Tibial nerve (tissue), 4 donors: ENCODE data around the gene HYOU1. TPM values are rescaled to one million over a fixed set of nuclear protein-coding genes. Genes with fewer than 3 reads are reported as not detected.
A peak's percentile ranks its signal among the peaks of the same experiment; 100 is the strongest.
"Not testable (repeated sequence)": the region's sequence is repeated elsewhere in the genome, so short reads cannot be mapped to it uniquely, and the experiment has no call there.

ENCODE experiments used
- DNase-seq, 2 donors: peaks; one replicate each; pipeline ENCODE4 v3.0.0-alpha.2; 2019; ENCODE audit warnings: low spot score in 2 of 2
- H3K27ac ChIP-seq, 4 donors: fragments of 200-600 bp; sonication (generic) in 3 of 4; one replicate each; pipeline ENCODE4 v1.5.1; 2017 to 2019; ENCODE audit warnings: mild to moderate bottlenecking in 1 of 4
- H3K27me3 ChIP-seq, 2 donors: fragments of 200-600 bp; sonication (generic) in 1 of 2; one replicate each; pipeline versions ENCODE4 v1.5.1 to v1.6.0; 2017 to 2019
- H3K36me3 ChIP-seq, 3 donors: fragments of 200-600 bp; sonication (generic); one replicate each; pipeline ENCODE4 v1.5.1; 2018 to 2019
- H3K4me1 ChIP-seq, 4 donors: fragments of 200-600 bp; sonication (generic) in 3 of 4; one replicate each; pipeline ENCODE4 v1.5.1; 2017 to 2019
- H3K4me3 ChIP-seq, 4 donors: fragments of 200-600 bp; sonication (generic) in 3 of 4; one replicate each; pipeline ENCODE4 v1.5.1; 2017 to 2019; ENCODE audit warnings: mild to moderate bottlenecking in 1 of 4, moderate library complexity in 1 of 4
- H3K9me3 ChIP-seq, 4 donors: fragments of 200-600 bp; sonication (generic) in 3 of 4; one replicate each; pipeline ENCODE4 v1.5.1; 2017 to 2019
- CTCF ChIP-seq, 5 experiments: fragments of 200-600 bp in 3 of 5; fragments of 450-650 bp in 2 of 5; sonication (generic) in 3 of 5; IDR thresholded peaks; one replicate each; pipeline ENCODE4 v1.5.1; 2016 to 2019; ENCODE audit warnings: antibody characterized with exemption in 5 of 5, mild to moderate bottlenecking in 3 of 5, moderate library complexity in 2 of 5
- EP300 ChIP-seq, 2 donors: sonication (generic); formaldehyde crosslinking; IDR thresholded peaks; one replicate each; pipeline ENCODE4 v1.6.1; 2017; ENCODE audit warnings: antibody characterized with exemption in 2 of 2, mild to moderate bottlenecking in 1 of 2
- POLR2A ChIP-seq, 2 donors: fragments of 450-650 bp; IDR thresholded peaks; one replicate each; pipeline ENCODE4 v1.6.1; 2017; ENCODE audit warnings: antibody characterized with exemption in 2 of 2, mild to moderate bottlenecking in 2 of 2, moderate library complexity in 2 of 2
- WGBS, 2 donors: methylation state at CpG; one replicate each; pipeline ENCODE4 v1.1.5; 2018; 5-methylcytosine and 5-hydroxymethylcytosine counted together
- total RNA-seq, 4 donors: library from RNA; depleted of rRNA; stranded (reverse); fragments of >200 nt; gene quantifications; one replicate each; pipeline ENCODE4 v1.1.0, GENCODE V29; 2016

Gene HYOU1
- total RNA-seq, 4 donors from 2014 or later, result 78.1 to 102 (median 91.3) TPM

GRCh38 chr11:119019996-119020395 is 37.0 kb downstream of the HYOU1 start:
- H3K27ac ChIP-seq, result peak overlapping the region in 2 of 4 donors; percentile 97
- H3K4me3 ChIP-seq, result peak overlapping the region in 3 of 4 donors; percentile 89 to 100 (median 98)
- H3K9me3 ChIP-seq, result no peaks in the 10 kb centered on the region
- 40 to 54% methylated on average over 2 of the region's 2 CpGs for WGBS, 2 donors
- H3K36me3 ChIP-seq, result peaks cover 0 to 63% (median 25%) of the 10 kb centered on the region in 3 donors
- TF ChIP-seq EP300 (IDR thresholded peaks at IDR 0.05), result no peak
- H3K4me1 ChIP-seq, result peaks cover 0 to 58% (median 32%) of the 10 kb centered on the region in 4 donors
- H3K27me3 ChIP-seq, result no peaks in the 10 kb centered on the region
- DNase-seq, result no peak

GRCh38 chr11:119018074-119018938 is 38.7 kb downstream of the HYOU1 start, which contains the start of the genes RPS25 and TRAPPC4:
Gene RPS25, minus strand, starts transcription at chr11:119018343. Its CDS starts 59 bp downstream, at chr11:119018284.
Gene TRAPPC4, plus strand, starts transcription at chr11:119018766. Its CDS starts 30 bp downstream, at chr11:119018796.
- TF ChIP-seq POLR2A (IDR thresholded peaks at IDR 0.05) (peak; percentile 31 to 64), CTCF (IDR thresholded peaks at IDR 0.05) (peak in 2 of 5 experiments; percentile 20 to 49), EP300 (IDR thresholded peaks at IDR 0.05) (peak; percentile 79 to 95)
- Histone ChIP-seq H3K4me3 (peak within 1 kb of the TSS; percentile 76 to 100 (median 94)), H3K9me3 (no peaks in the 10 kb centered on the region), H3K4me1 (peaks cover 0 to 54% (median 29%) of the 10 kb centered on the region in 4 donors), H3K27me3 (no peaks in the 10 kb centered on the region), H3K27ac (peak within 1 kb of the TSS; percentile 85 to 97 (median 94)), H3K36me3 (peaks cover 5 to 61% (median 38%) of the 10 kb centered on the region in 3 donors)
- peak; percentile 90 to 92 for DNase-seq
- 0% methylated on average over 58 to 62 of the region's 63 CpGs for WGBS, 2 donors

- DNase-seq, H3K27me3 ChIP-seq, H3K9me3 ChIP-seq: not testable (repeated sequence)
- peak overlapping the region; percentile 76 to 100 (median 94) for H3K4me3 ChIP-seq
- peaks cover 0 to 54% (median 29%) of the 10 kb centered on the region in 4 donors for H3K4me1 ChIP-seq
- peaks cover 5 to 61% (median 39%) of the 10 kb centered on the region in 3 donors for H3K36me3 ChIP-seq
- peak overlapping the region; percentile 85 to 97 (median 94) for H3K27ac ChIP-seq
- 3 to 4% methylated on average over 10 of the region's 10 CpGs for WGBS, 2 donors
Observed at GRCh38 chr11:119017377-119017776, 39.6 kb downstream of the HYOU1 start.

- no peak for TF ChIP-seq POLR2A (IDR thresholded peaks at IDR 0.05)
- no peak for TF ChIP-seq EP300 (IDR thresholded peaks at IDR 0.05)
- no peak for TF ChIP-seq CTCF (IDR thresholded peaks at IDR 0.05)
- WGBS, 2 donors, result 74 to 77% methylated on average over 14 of the region's 14 CpGs
- Histone ChIP-seq H3K4me3 (no peak overlapping the region), H3K36me3 (peaks cover 5 to 61% (median 40%) of the 10 kb centered on the region in 3 donors), H3K27ac (peak overlapping the region in 2 of 4 donors; percentile 97), H3K9me3 (no peaks in the 10 kb centered on the region), H3K27me3 (no peaks in the 10 kb centered on the region), H3K4me1 (peaks cover 0 to 48% (median 28%) of the 10 kb centered on the region in 4 donors)
- DNase-seq, result no peak
Observed at GRCh38 chr11:119016216-119017009, 40.6 kb downstream of the HYOU1 start.

GRCh38 chr11:119015054-119015611 is 41.9 kb downstream of the HYOU1 start:
- Histone ChIP-seq H3K27me3 (no peaks in the 10 kb centered on the region), H3K9me3 (no peaks in the 10 kb centered on the region), H3K4me1 (peaks cover 0 to 35% (median 20%) of the 10 kb centered on the region in 4 donors), H3K36me3 (peaks cover 5 to 65% (median 48%) of the 10 kb centered on the region in 3 donors), H3K4me3 (no peak overlapping the region), H3K27ac (no peak overlapping the region)
- no peak for TF ChIP-seq CTCF (IDR thresholded peaks at IDR 0.05)
- no peak for TF ChIP-seq EP300 (IDR thresholded peaks at IDR 0.05)
- TF ChIP-seq POLR2A (IDR thresholded peaks at IDR 0.05), result no peak
- no peak for DNase-seq
- WGBS, 2 donors, result 70 to 76% methylated on average over 8 of the region's 8 CpGs
